ENCODE measurements around the gene S100A6.
A peak's percentile ranks its signal among the peaks of the same experiment; 100 is the strongest.

S100A6 gene

DNA sequence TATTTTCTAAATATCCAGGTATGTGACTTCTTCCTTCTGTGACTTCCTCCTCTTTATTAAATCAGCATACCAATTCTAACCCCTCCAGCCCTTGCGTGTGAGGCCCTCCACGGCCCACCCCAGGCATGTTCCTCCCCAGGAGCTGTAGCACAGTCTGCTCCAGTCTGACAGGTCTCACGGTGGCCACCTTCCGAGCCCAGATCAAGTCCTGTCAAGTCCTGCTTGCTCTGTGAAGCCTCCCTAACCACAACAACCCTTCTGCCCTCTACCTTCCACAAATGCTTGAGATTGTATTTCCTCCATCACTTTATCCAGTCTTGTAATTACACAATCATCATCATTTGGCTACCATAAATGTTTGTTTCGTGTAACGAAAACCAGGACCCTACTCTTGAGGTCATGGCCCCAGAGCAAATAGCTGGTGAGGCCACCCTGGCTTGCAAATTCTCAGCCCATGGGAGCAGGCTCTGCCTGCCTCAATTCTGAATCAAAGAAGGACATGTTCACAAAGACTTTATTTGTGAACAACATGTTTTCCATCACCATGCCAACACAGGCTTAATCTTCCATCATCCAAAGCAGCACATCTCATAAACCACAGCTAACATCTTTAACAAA, 42.3 kb downstream of the S100A6 start:
- DNase-seq: no peak

DNA sequence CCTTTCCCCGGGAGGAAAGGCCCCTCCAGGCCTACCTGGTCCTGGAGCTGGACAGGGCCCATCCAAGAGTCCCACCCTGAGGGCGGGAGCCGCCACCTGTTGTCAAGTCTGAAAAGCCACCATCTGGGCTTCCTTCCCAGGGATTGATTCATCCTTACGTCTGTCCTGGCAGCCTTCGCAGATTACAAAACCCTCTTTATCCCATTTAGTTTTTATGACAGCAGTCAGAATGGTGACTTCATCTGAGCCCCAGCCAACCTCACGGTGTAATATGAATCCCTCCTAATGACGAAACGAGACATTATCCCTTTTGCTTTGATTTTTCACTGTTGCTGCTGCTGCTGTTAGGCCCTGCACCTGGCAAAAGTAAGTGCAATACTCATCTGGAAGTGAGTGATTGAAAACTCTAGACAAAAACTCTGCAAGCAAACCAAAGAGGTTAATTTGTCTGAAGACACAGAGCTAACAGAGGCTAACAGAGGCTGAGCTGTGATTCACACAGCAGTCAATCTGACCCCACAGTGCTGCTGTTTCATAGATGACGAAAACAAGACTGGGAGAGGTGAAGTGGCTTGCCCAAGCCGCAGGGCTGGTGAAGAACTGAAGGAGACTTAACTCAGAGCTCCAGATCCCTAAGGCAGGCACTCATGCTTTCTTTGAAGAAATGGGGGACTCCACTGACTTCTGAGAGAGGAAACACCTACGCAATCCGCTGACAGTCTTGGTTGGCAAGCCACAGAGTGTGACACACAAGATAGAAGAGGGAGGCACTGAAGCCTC, 45.3 kb downstream of the S100A6 start:
- peak; percentile 16 to 25 for DNase-seq

DNA sequence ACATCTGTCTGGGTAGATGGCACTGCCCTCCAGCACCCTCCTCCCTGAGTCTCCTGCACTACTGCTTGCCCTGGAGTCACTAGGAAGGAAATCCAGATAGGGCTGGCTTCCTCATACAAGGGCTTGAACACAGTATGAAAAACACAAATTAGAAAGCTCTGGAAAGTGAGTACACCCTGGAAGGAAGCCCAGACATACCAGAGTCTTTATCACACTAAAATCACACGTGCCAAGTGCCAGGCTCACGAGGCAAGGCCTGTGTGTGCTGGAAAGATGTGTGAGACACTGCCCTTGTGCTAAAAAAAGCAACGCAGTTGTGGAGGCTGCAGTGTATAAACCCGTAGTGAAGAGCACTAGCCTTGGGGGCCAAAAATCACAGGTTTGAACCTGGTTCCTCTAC, 47.1 kb downstream of the S100A6 start:
- no peak for DNase-seq

DNA sequence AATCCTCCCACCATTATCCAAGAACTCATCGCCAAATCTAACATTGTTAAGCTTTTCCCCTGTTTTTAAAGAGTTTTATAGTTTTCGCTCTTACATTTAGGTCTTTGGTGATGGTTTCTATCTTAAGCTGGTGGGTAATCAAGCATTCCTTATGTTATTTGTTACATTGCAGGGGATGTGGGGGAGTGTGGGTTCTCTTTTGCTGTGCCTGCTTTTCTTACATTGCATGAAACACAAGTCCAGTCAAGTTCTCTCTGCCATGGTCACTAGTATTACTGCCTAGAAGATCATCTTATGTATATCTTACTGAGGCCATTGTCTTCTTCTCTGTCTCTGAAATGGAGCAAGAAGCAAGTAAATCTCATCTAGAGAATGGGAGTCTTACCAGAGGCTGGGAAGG, 48.1 kb downstream of the S100A6 start:
- DNase-seq: no peak

DNA sequence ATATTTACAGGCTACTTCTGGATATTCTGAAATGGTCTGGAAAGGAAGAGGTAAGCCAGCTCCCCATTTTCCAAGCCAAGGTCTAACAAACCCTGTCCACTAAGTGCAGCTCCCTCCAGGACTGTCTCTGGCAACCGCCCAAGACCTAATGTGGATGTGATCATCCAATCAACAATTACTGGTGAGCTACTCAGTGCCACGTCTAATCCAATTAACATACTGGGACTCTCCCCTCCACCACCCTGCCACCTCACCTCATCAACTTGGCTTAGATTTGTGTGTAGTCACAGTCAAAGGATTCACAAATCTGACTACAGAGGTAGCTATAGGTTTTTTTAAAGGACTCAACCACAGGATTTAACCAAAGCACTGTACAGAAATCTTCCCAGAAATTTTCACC, 49.9 kb downstream of the S100A6 start:
- no peak for DNase-seq
